BJ (cell line): Measurements from ENCODE around the gene IMPDH1. TPM values are rescaled to one million over a fixed set of nuclear protein-coding genes. Genes with fewer than 3 reads are reported as not detected.
A peak's percentile ranks its signal among the peaks of the same experiment; 100 is the strongest.

Experiments used
- CTCF ChIA-PET: fragments of 350-600 bp; formaldehyde crosslinking; extraction: SDS; loops from one replicate; lab custom pipeline; 2021; ENCODE audit warnings: antibody characterized with exemption, inconsistent platforms; lab: Yijun Ruan, JAX
- POLR2A ChIA-PET: fragments of 300-600 bp; sonication (Branson Sonifier 250); formaldehyde crosslinking; extraction: SDS; loops from one replicate; lab custom pipeline; 2021; ENCODE audit warnings: antibody characterized with exemption; lab: Charles Lee
- DNase-seq: peaks from one replicate; pipeline ENCODE4 v3.0.0-alpha.2; 2011; ENCODE audit warnings: low read depth
- H3K27me3 ChIP-seq: 2 replicates; pipeline ENCODE4 v1.6.0; 2011; ENCODE audit warnings: low read length; ENCODE audit not compliant: control insufficient read depth, insufficient read depth
- H3K36me3 ChIP-seq: 2 replicates; pipeline ENCODE4 v1.5.1; 2011; ENCODE audit warnings: low read length; ENCODE audit not compliant: control insufficient read depth, insufficient read depth
- H3K4me3 ChIP-seq: 2 replicates; pipeline ENCODE4 v1.5.1; 2011; ENCODE audit warnings: low read depth, mild to moderate bottlenecking, control low read depth, low read length
- polyA plus RNA-seq: library from polyadenylated mRNA; depleted of rRNA; stranded (reverse); fragments of >200 nt; gene quantifications from 2 replicates; pipeline ENCODE4 v1.2.3, GENCODE V29; 2011
- TF ChIP-seq, protein P1 (sequence below): IDR thresholded peaks from 2 replicates; pipeline ENCODE4 v1.5.1; 2011; ENCODE audit warnings: low read depth, mild to moderate bottlenecking, control low read depth, inconsistent platforms, low read length, moderate library complexity; ENCODE audit not compliant: insufficient read depth

Gene IMPDH1
- polyA plus RNA-seq, 1 experiment: 84.5 TPM

DNA sequence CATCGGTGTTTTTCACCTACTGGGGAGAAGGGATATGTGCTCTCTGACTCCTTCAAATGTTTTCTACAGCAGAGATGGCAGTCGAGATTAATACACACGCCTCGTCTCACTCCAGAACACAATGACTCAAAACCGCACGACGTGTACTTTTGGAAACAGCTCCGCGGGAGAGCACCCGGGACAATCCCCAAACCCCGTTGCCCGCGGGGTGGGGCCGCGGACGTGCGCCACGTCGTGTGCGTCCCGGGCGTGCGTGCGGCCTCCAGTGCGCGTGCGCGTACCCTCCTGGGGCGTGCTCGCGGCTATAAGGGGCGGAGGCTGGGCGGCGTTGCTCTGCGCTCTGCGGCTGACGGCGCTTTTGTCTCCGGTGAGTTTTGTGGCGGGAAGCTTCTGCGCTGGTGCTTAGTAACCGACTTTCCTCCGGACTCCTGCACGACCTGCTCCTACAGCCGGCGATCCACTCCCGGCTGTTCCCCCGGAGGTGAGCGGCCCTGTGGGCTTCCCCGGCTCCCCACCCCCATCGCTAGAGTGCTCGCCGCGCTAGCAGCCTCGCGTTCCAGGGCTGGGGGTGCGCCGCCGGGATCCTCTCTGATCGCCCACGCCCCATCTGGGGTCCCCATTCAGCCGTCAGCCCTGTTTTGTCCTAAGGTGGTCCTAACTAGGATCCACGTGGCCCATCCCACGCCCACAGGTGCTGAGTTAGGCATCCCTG, 45.9 kb upstream of the IMPDH1 start, which contains the start of gene HILPDA:
HILPDA (plus strand) TSS at position 336 of the 712 bp plus-strand sequence. CDS start 1,391 bp downstream, outside the sequence.
- POLR2A ChIA-PET: interaction anchor here (0.6 to 1.4 kb wide), 4 partner anchors 11 to 46 kb away, joined by 4 to 11 read pairs (median 5); partner anchors contain the start of gene IMPDH1
- Histone ChIP-seq H3K4me3 (peak within 1 kb of the TSS; percentile 88), H3K27me3 (no peaks in the 10 kb centered on the region), H3K36me3 (no peaks in the 10 kb centered on the region)
- DNase-seq: peak; percentile 76
- TF ChIP-seq, protein P1, sequence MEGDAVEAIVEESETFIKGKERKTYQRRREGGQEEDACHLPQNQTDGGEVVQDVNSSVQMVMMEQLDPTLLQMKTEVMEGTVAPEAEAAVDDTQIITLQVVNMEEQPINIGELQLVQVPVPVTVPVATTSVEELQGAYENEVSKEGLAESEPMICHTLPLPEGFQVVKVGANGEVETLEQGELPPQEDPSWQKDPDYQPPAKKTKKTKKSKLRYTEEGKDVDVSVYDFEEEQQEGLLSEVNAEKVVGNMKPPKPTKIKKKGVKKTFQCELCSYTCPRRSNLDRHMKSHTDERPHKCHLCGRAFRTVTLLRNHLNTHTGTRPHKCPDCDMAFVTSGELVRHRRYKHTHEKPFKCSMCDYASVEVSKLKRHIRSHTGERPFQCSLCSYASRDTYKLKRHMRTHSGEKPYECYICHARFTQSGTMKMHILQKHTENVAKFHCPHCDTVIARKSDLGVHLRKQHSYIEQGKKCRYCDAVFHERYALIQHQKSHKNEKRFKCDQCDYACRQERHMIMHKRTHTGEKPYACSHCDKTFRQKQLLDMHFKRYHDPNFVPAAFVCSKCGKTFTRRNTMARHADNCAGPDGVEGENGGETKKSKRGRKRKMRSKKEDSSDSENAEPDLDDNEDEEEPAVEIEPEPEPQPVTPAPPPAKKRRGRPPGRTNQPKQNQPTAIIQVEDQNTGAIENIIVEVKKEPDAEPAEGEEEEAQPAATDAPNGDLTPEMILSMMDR: 0 out of 2 replicates have a peak, but pooled peaks have one; percentile 11
- CTCF ChIA-PET: interaction anchor here (0.8 to 7.0 kb wide), 4 partner anchors 9 to 58 kb away, joined by 3 to 111 read pairs (median 6); partner anchors contain the start of gene IMPDH1

DNA sequence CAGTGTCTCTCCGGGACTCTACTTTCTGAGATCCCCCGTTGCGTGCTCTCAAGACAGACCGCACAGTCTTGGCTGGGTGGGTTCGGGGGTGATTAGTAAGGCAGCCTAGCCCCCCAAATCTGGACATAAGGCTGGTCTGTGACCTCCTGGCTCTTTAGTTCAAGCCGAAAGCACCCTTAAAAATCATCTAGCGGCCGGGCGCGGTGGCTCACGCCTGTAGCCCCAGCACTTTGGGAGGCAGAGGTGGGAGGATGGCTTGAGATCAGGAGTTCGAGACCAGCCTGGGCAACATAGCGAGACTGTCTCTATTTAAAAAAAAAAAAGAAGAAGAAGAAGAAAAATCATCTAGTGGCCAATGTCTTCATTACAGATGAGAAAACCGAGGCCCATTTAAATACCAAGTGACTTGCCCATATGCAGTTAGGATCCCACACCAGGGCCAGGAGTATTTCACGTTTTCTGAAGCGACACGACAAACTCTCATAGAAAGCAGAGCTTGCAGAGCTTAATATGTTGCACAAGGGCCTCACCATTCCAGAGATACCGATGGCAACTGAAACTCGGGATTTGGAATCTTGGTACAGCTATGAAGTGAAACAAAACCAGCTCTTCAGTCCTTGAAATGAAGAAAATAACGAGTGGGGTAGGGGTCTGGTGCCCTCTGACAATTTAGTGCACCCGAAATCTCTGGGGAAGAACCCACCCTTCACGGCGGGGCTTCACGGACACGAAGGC, 45.2 kb upstream of the IMPDH1 start:
- ChIA-PET POLR2A (interaction anchor here (0.6 to 1.4 kb wide), 3 partner anchors 10 to 45 kb away, joined by 4 to 11 read pairs (median 5); partner anchors contain the start of gene IMPDH1), CTCF (interaction anchor here (0.7 to 7.0 kb wide), 8 partner anchors 9 to 57 kb away, joined by 3 to 111 read pairs (median 4); partner anchors contain the start of genes IMPDH1 and METTL2B)
- TF ChIP-seq, protein P1: no peak
- no peak for DNase-seq
- H3K27me3 ChIP-seq: no peaks in the 10 kb centered on the region
- peak overlapping the region; percentile 31 for H3K4me3 ChIP-seq
- H3K36me3 ChIP-seq: no peaks in the 10 kb centered on the region

- ChIA-PET POLR2A (no interaction called here), CTCF (interaction anchor here (0.7 to 7.0 kb wide), 9 partner anchors 8 to 426 kb away, joined by 3 to 111 read pairs (median 4); partner anchors contain the start of gene METTL2B)
- Histone ChIP-seq H3K27me3 (no peaks in the 10 kb centered on the region), H3K36me3 (no peaks in the 10 kb centered on the region), H3K4me3 (no peak overlapping the region)
- TF ChIP-seq, protein P1: no peak
- peak; percentile 31 for DNase-seq
Measured at GRCh38 chr7:128453836-128454804, 44.3 kb upstream of the IMPDH1 start.

DNA sequence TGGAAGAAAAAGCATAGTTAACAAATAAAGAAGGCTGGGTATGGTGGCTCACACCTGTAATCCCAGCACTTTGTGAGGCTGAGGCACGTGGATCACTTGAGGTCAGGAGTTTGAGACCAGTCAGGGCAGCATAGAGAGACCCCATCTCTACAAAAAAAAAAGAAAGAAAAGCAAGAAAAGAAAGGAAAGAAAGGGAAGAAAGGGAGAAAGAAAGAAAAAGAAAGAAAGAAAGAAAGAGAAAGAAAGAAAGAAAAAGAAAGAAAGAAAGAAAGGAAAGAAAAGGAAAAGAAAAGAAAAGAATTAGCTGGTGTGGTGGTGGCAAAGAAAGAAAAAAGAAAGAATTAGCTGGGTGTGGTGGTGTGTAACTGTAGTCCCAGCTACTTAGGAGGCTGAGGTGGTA, 42.8 kb upstream of the IMPDH1 start:
- H3K36me3 ChIP-seq: no peaks in the 10 kb centered on the region
- POLR2A ChIA-PET: no interaction called here

More for the DNA sequence above, 42.8 kb upstream of the IMPDH1 start:
- H3K4me3 ChIP-seq: no peak overlapping the region
- no peaks in the 10 kb centered on the region for H3K27me3 ChIP-seq
- DNase-seq: no peak
- TF ChIP-seq, protein P1: no peak
- CTCF ChIA-PET: interaction anchor here (1.7 to 7.0 kb wide), 2 partner anchors 10 to 27 kb away, joined by 5 to 111 read pairs; no protein-coding TSS in a partner anchor
